PC-3 (cell line): ENCODE measurements around the gene FRMD5.

ENCODE experiments used
- EZH2 ChIP-seq: fragments of 300-600 bp; sonication (generic); IDR thresholded peaks from one replicate; pipeline ENCODE4 v1.6.1; 2017; ENCODE audit warnings: antibody characterized with exemption, mild to moderate bottlenecking, low read length; ENCODE audit not compliant: unreplicated experiment
- TF ChIP-seq, protein P1 (sequence below): fragments of 300-600 bp; sonication (generic); conservative IDR thresholded peaks from 2 replicates; pipeline ENCODE4 v1.5.1; 2017; ENCODE audit warnings: antibody characterized with exemption, low read depth, mild to moderate bottlenecking, low read length

DNA sequence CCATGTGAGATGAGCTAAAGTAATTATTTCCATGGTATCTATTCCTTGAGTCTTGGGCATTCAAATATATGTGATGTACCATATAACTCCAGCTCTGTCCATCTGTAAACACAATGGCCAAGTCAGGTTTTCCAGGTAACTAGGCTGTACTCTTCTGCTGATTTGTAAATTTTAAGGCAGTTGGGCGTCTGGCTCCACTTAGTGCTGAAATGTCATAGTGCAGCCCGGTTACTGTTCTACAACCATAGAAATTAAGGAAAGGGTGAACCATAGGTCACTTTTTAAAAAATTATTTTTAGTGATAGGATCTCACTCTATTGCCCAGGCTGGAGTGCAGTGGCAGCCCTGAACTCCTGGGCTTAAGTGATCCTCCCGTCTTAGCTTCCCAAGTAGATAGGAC lies 48.8 kb upstream of the FRMD5 start:
- TF ChIP-seq, protein P1, sequence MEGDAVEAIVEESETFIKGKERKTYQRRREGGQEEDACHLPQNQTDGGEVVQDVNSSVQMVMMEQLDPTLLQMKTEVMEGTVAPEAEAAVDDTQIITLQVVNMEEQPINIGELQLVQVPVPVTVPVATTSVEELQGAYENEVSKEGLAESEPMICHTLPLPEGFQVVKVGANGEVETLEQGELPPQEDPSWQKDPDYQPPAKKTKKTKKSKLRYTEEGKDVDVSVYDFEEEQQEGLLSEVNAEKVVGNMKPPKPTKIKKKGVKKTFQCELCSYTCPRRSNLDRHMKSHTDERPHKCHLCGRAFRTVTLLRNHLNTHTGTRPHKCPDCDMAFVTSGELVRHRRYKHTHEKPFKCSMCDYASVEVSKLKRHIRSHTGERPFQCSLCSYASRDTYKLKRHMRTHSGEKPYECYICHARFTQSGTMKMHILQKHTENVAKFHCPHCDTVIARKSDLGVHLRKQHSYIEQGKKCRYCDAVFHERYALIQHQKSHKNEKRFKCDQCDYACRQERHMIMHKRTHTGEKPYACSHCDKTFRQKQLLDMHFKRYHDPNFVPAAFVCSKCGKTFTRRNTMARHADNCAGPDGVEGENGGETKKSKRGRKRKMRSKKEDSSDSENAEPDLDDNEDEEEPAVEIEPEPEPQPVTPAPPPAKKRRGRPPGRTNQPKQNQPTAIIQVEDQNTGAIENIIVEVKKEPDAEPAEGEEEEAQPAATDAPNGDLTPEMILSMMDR: peak; percentile 67
- TF ChIP-seq EZH2: no peak
